SH-SY5Y (cell line): ENCODE measurements around the gene CROCC.

Experiments
- GATA2 ChIP-seq: IDR thresholded peaks from 2 replicates; pipeline ENCODE4 v1.6.1; 2011; ENCODE audit warnings: mild to moderate bottlenecking, low read depth, low read length
- GATA3 ChIP-seq: IDR thresholded peaks from 2 replicates; pipeline ENCODE4 v1.6.1; 2011; ENCODE audit warnings: low read depth, mild to moderate bottlenecking, low read length, moderate library complexity

The CROCC gene

DNA sequence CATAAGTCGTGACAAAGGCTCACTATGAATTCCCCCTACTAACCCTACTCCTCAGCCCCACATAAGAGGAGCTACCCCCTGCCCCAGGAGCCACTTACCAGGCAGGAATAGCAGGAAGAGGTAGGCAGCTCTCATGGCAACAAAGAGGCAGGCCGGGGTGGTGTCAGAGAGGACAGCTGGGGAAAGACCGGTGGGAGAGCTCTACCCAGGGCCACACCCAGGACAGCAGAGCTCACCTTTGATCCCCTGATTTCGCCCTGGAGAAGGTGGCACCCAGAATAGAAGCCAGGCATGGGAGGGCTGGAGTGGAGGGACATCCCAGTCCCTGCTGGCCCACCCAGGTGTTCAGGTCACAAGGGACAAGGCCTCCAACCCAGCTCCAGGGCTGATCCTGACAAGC, 56.4 kb downstream of the CROCC start:
- TF ChIP-seq GATA2, result no peak
- no peak for TF ChIP-seq GATA3

- TF ChIP-seq GATA2 (no peak), GATA3 (no peak)
Observed at GRCh38 chr1:16978567-16979474, 57.1 kb downstream of the CROCC start.

- TF ChIP-seq GATA2, result no peak
- no peak for TF ChIP-seq GATA3
Observed at GRCh38 chr1:16979475-16980327, 58.0 kb downstream of the CROCC start.

- TF ChIP-seq GATA3 (no peak), GATA2 (no peak)
Observed at GRCh38 chr1:16980473-16981268, 58.9 kb downstream of the CROCC start, which contains the start of gene MFAP2. TSS of gene MFAP2 (minus strand) at chr1:16980620. CDS start at chr1:16978273, 2,347 bp downstream.

DNA sequence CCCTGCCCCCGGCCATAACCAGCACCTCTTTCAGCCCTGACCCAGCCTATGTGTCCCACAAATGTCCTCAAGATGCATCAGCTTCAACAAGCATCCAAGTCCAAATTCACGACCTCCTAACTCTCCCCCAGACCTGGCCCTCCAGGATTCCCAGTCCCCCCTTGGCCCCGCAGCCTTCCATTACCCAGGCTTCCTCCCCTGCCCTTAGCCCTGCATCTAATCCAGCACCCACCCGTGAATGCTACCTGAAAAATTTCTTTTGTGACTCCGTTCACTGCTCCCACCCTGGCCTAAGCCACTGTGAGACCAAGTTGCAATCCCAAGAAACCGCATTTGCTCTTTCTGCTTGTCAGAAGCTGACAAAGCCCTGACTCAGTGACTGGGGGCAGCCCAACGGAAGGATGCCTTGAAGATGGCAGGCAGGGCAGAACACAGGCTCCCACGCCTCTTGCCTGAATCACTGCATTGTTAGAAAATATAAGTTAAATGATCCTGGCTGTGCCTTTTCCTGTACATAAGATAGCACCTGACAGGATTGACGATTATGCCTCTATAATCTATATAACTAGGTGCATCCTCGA, 59.6 kb downstream of the CROCC start:
- TF ChIP-seq GATA3 (no peak), GATA2 (no peak)

- TF ChIP-seq GATA3 (no peak), GATA2 (no peak)
Observed at GRCh38 chr1:16982902-16983301, 61.2 kb downstream of the CROCC start.

DNA sequence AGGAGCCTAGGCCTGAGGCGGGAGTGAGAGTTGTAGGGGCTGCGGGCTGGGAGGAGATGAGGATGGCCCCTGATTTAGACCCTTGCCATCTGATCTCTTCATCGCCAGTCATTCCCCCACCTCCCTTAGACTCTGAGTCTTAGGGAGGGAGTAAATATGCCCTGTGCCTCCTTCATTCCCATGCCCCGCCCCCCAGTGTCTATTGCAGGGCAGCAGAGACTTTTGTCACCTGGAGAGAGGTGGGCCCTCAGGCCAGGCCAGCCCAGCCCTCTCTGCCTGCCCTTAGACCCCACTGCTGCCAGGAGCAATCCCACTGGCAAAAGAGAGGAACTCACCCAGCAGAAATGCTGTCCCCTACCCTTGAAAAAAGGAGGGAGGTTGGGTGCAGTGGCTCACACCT, 61.9 kb downstream of the CROCC start:
- TF ChIP-seq GATA2 (no peak), GATA3 (no peak)

DNA sequence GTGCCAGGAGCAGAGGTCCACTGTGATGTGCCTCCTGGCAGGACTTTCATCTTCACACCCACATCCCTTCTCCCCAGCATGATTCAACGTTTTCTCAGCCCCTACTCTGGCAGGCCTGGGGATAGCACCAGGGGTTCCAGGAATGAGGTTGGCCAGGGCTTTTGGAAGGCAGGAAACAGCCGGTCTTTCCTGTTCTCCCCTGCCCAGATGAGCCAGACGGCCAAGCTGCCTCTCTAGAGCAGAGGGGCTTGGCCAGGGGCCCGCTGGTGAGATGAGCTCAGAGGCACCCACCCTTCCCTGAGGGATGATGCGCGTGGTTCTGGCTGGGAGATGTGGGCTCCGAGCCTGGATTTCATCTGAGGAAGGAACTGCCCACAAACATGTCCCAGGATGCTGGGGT, 63.0 kb downstream of the CROCC start:
- TF ChIP-seq GATA3 (no peak), GATA2 (no peak)

DNA sequence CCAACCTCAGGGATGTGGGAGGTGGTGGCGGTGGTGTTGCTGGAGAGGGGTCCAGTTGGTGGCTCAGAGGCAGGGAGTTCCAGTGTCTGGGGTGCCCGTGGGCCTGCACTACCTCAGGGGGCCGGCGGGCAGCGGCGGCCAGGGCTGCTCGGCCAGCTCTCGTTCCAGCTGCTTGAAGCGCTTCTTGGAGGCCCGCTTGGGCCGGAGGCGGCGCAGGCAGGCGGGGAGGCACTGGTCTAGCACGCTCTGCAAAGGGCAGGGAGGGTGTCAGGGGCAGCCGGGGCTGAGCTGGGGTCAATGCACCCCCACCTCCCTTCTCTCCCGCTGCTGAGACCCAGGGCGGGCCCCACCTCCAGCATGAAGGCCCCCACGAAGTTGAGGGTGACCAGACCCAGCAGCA, 64.4 kb downstream of the CROCC start:
- TF ChIP-seq GATA3, result no peak
- no peak for TF ChIP-seq GATA2

DNA sequence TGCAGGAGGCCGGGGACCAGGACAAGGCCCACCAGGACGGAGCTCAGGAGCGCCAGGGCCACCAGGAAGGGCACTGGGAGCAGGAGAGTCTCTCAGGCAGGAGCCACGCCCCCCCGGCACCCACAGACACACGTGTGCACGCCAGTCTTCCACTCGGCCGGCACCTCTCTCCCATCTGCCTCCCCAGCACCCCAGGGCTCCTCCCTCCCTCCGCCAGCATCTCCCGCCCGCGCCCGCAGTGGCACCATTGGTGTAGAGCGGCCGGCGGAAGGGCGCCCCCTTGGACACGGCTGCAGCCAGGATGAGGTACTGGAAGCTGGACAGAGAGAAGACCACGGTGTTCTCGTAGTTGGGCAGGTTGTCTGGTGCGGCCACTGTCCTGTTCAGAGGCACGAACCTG, 64.8 kb downstream of the CROCC start:
- TF ChIP-seq GATA2 (no peak), GATA3 (no peak)

- TF ChIP-seq GATA2 (no peak), GATA3 (no peak)
Observed at GRCh38 chr1:16986962-16987361, 65.2 kb downstream of the CROCC start.

GRCh38 chr1:16988210-16988609, 66.5 kb downstream of the CROCC start:
- TF ChIP-seq GATA3, result no peak
- no peak for TF ChIP-seq GATA2

- TF ChIP-seq GATA3 (no peak), GATA2 (no peak)
Observed at GRCh38 chr1:16989676-16990391, 68.1 kb downstream of the CROCC start.

DNA sequence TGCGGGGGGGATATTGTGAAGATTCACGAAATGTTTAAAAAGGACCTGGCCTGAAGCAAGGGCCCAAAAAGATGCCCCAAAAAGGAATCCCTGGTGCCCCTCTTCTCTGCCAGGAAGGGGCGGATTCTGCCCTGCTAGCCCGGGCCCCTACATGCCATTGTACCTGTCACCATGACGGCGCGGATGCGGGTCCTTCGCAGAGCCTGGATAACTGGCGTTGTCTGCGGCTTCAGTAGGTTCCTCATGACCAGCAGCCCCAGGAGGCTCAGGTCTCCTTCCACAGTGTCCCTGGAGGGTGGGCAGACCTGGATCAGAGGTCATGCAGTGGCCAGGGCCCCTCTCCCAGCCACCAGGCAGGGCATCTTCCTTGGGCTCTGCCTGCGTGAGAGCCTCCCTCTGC, 69.8 kb downstream of the CROCC start:
- no peak for TF ChIP-seq GATA2
- no peak for TF ChIP-seq GATA3
